ENCODE results near the gene KRT85.

The KRT85 gene

DNA sequence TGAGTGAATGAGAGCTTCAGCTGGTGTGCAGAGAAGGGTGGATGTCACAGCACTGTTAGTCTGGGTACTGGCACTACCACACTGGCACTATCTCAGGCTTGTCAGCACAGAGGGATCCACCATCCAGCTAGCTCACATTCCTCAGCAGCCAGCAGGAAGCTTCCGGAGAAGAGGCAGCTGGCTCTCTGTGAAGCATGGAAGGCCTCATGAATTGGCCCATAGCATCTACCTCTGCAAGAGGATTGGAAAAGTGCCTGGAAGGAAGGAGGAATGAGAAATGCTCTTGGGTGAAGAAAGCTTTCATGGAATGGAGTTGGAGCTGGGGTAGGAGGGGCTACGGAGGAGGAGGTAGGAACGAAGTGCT, 56.0 kb downstream of the KRT85 start:
- peaks cover 40% of the 10 kb centered on the region for H3K27me3 ChIP-seq
- no peak overlapping the region for H3K4me2 ChIP-seq
- H3K4me3 ChIP-seq: no peak overlapping the region
- H3K27ac ChIP-seq: no peak overlapping the region
- H4K20me1 ChIP-seq: no peaks in the 10 kb centered on the region
- TF ChIP-seq Cebpa-rat (IDR thresholded peaks at IDR 0.05): no peak
- no peaks in the 10 kb centered on the region for H3K4me1 ChIP-seq
- no peaks in the 10 kb centered on the region for H3K9me3 ChIP-seq
- no peak overlapping the region for H3K9ac ChIP-seq
- no peaks in the 10 kb centered on the region for H3K36me3 ChIP-seq

- H3K9ac ChIP-seq: no peak overlapping the region
- H3K4me2 ChIP-seq: no peak overlapping the region
- peaks cover 40% of the 10 kb centered on the region for H3K27me3 ChIP-seq
- H3K4me1 ChIP-seq: no peaks in the 10 kb centered on the region; the same call in 1 of the 2 replicates
- H3K27ac ChIP-seq: no peak overlapping the region
- no peaks in the 10 kb centered on the region for H4K20me1 ChIP-seq
- H3K4me3 ChIP-seq: no peak overlapping the region
- TF ChIP-seq Cebpa-rat (IDR thresholded peaks at IDR 0.05): no peak
- H3K36me3 ChIP-seq: no peaks in the 10 kb centered on the region
- H3K9me3 ChIP-seq: no peaks in the 10 kb centered on the region
Measured at GRCh38 chr12:52310622-52311284, 56.5 kb downstream of the KRT85 start.

Data from BLaER1 (cell line).